Amygdala (tissue), 56 donors: ENCODE measurements around the gene ERMAP.
"Not testable (repeated sequence)": the region's sequence is repeated elsewhere in the genome, so short reads cannot be mapped to it uniquely, and the experiment has no call there.

ENCODE experiments used
- DNase-seq, 56 donors: peaks; one replicate each; lab custom pipeline; 2025; lab: John Stamatoyannopoulos, UW

The ERMAP gene

DNA sequence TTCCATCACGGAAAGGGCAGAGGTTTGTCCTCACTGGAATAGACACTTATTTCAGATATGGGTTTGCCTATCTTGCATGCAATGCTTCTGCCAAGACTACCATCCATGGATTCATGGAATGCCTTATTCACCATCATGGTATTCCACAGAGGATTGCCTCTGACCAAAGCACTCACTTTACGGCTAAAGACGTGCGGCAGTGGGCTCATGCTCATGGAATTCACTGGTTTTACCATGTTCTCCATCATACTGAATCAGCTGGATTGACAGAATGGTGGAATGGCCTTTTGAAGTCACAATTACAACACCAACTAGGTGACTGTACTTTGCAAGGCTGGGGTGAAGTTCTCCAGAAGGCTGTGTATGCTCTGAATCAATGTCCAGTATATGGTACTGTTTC is 51.5 kb downstream of the ERMAP start:
- DNase-seq, result not testable (repeated sequence)

DNA sequence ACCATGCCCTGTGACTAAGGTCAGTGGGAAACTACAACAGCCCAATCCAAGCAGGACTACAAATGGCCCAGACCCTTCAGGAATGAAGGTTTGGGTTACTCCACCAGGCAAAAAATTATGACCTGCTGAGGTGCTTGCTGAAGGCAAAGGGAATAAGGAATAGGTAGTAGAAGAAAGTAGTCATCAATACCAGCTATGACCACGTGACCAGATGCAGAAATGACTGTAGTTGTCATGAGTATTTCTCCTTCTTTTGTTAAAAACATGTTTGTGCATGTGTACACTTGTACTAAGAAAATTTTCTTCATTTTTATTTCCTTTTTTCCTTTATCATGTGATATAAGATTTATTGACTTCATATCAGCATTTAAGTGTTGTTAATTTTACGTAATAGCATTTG is 52.3 kb downstream of the ERMAP start:
- not testable (repeated sequence) for DNase-seq

GRCh38 chr1:42869751-42870150 is 52.8 kb downstream of the ERMAP start:
- DNase-seq, result not testable (repeated sequence)

DNA sequence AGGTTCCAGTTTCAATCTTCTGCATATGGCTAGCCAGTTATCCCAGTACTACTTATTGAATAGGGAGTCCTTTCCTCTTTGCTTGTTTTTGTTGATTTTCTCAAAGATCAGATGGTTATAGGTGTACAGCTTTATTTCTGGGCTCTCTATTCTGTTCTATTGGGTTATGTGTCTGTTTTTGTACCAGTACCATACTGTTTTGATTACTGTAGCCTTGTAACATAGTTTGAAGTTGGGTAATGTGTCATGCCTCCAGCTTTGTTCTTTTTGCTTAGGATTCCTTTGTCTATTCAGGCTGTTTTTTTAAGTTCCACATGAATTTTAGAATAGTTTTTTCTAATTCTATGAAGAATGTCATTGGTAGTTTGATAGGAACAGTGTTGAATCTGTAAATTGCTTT is 56.2 kb downstream of the ERMAP start:
- not testable (repeated sequence) for DNase-seq

DNA sequence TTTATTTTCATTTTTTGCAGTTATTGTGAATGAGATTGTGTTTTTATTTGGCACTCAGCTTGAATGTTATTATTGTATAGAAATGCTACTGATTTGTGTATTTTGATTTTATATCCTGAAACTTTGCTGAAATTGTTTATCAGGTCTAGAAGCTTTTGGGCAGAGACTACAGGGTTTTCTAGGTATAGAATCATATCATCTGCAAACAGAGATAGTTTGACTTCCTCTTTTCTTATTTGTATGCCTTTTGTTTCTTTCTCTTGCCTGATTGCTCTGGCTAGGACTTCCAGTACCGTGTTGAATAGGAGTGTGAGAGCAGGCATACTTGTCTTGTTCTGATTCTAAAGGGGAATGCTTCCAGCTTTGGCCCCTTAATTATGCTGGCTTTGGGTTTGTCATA is 56.7 kb downstream of the ERMAP start:
- DNase-seq, result no peak

- no peak for DNase-seq
Measured at GRCh38 chr1:42876009-42876408, 59.1 kb downstream of the ERMAP start.

DNA sequence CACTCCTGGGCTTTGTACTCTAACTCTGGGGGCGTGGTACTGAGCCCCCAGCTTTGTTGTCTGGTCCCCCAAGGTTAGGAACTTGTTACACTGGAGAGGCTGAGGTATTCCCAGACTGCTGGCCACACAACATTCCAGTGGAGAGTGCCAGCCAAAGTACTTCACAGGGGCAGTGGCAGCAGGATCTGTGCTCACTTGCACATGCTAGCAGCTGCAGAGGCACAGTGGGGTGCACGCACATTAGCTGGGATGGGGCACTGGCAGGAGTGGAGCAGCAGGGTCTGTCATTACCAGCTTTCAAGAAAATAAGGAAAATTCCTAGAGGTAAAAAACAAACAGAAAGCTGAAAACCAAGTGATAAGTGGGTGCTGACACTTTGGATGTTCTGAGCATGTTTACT is 60.5 kb downstream of the ERMAP start:
- no peak for DNase-seq

GRCh38 chr1:42880384-42880783 is 63.5 kb downstream of the ERMAP start:
- no peak for DNase-seq

DNA sequence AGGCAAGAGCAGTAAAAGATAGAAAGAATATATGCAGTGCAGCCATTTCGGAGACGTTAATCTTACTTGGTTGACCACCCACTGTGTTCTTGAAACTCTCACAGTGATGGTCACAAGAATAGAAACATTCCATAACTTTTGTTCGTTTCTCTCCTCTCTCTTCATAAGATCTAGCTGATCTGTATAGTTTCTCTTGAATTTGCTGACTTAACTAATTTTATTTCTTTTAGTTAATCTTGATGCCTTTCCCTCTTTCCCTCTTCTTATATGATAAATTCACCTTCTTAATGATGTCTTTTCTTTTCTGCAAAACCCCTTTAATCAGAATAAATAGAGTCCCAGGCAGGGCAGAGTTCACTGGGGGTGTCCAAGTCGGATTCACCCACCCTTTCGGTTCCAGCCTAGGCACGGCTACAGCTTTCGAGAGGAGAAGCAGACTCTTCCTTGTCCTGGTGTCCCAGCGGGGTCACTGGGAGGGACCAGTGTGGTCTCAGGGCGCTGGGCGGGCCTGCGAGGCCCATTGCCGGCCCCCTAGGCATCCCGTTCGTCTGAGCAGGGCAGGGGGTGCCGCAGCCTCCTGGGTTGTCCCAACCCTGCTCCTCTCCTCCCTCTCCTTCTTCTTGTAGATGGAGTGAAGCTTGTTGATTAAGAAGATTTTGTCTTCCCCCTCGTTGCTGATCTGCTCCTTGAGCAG is 69.3 kb downstream of the ERMAP start:
- DNase-seq, result no peak

GRCh38 chr1:42886800-42887199 is 69.9 kb downstream of the ERMAP start:
- peak in 1 of 56 donors; percentile 4 for DNase-seq

DNA sequence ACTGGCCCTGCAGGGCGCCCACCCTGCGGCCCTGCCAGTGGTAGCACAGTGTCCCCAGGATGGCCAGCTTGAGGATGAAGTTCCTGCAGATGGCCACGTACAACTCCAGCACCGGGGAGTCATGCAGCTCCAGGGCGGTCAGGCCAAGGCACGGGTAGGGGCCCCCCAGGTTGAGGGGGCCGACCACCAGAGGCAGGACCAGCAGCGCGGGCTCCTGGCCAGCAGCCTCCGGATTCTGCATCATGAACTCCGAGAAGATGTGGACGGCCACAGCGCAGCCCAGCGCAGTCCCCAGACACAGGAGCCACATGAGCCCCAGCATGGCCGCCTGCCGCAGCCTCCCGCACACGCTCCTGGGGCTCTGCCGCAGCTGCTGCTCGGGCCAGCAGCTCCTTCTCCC is 70.4 kb downstream of the ERMAP start:
- DNase-seq, result no peak

DNA sequence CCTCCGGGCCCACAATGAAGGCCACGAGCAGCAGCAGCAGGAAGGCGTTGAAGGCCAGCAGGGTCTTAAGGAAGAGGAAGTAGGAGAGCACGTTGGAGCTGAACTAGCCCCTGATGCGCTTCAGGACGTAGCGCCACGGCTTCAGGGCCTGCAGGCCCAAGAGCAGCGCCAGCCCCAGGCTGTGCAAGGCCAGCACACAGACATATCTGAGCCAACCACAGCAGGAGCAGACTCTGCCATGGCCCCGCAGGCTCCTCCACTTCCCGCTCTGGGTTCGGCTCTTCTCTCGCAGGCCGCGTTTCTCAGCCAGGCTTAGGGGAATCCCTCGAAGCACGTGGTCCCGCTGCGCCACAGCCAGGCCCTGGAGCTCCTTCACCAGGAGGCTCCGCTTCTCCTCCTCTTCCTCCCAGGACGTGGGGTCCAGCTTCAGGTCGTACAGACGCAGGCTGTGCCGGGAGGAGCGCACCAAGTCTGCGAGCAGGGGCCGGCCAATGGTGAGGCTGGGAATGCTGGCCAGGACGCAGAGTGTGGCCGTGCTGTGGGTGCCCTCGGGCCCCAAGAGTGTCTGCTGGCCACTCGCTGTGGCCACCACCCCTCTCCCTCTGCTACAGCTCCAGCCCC is 71.2 kb downstream of the ERMAP start:
- no peak for DNase-seq

DNA sequence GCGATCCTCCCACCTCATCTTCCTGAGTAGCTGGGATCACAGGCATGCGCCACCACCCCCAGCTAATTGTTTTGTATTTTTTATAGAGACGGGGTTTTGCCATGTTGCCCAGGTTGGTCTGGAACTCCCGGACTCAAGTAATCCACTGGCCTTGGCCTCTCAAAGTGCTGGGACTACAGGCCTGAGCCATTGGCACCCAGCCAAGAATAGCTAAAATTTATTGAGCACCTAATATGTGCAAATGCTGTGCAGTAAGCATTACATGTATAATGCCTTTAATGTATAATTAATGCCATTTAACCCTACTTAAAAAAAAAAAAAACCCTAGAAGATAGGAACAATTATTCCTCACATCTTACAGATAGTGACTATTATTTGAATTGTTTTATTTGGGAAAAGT is 72.3 kb downstream of the ERMAP start:
- DNase-seq, result no peak

DNA sequence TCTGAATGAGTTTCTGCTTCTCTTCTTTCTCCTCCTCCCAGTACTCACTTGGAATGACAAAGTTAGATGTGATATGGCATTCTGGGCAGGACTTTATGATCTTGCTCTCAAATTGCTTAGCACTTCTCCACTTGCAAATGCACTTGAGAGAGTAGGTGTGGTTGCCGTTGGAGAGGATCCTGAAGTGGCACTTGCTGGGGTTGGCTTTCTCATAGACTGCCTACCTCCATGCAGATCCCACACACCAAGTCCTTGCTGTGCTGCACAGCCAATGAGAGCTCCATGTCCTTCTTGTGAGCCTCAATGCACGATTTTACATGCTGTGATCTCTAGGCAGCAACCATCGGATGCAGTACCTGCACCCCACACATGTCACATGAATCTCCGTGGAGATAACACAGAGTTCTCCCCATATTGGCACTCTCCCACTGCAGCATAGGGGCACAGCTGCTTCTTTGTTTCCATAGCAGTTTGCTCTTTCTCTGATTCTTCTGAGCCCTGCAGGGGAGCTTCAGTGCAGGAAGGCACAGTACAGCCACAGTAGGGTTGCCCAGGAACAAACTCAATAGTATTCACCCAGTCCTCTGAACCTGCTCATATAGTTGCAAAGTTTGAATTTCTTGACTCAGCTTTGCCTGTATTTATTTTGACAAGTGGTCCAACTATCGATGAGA is 74.7 kb downstream of the ERMAP start:
- no peak for DNase-seq
